ENCODE results near the gene HOXB2.

GRCh38 chr17:48502312-48502711 is 42.6 kb downstream of the HOXB2 start:
- no peak for TF ChIP-seq CTCF (conservative IDR thresholded peaks at IDR 0.05; ENCODE audit: low read depth, low read length)
- TF ChIP-seq EZH2 (IDR thresholded peaks at IDR 0.05; ENCODE audit: borderline replicate concordance, low read depth, low read length, poor library complexity, severe bottlenecking), result no peak

All from A673 (cell line).